Kidney glomerular epithelial cell (primary cell): Measurements from ENCODE around the gene GABRB2.
"Not testable (repeated sequence)": the region's sequence is repeated elsewhere in the genome, so short reads cannot be mapped to it uniquely, and the experiment has no call there.

Source experiments
- DNase-seq: peaks from one replicate; lab custom pipeline; 2025; lab: John Stamatoyannopoulos, UW

The GABRB2 gene

DNA sequence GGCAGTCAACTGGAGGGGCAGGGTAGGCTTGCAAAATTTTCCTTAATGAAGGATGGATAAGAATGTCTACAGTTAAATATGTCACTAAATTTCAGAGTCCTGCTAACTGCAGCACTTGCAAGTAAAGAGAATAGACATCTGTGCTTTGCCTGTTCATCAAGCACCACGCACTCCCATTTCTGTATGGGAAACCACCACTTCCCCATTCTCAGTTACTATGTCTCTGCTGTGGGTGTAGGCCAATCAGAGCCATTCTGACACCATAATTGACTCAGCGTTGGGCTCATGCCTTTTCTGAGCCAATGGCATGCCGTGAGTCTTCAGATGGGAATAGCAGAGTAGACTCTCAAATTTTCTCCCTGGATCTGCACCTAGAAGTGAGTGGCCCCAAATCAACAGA, 247.5 kb downstream of the GABRB2 start:
- no peak for DNase-seq

DNA sequence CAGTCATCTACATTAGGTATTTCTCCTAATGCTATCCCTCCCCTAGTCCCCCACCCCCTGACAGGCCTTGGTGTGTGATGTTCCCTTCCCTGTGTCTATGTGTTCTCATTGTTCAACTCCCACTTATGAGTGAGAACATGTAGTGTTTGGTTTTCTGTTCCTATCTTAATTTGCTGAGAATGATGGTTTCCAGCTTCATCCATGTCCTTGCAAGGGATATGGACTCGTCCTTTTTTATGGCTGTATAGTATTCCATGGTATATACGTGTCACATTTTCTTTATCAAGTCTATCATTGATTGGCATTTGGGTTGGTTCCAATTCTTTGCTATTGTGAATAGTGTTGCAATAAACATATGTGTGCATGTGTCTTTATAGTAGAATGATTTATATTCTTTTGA, 249.1 kb downstream of the GABRB2 start:
- DNase-seq = not testable (repeated sequence)

DNA sequence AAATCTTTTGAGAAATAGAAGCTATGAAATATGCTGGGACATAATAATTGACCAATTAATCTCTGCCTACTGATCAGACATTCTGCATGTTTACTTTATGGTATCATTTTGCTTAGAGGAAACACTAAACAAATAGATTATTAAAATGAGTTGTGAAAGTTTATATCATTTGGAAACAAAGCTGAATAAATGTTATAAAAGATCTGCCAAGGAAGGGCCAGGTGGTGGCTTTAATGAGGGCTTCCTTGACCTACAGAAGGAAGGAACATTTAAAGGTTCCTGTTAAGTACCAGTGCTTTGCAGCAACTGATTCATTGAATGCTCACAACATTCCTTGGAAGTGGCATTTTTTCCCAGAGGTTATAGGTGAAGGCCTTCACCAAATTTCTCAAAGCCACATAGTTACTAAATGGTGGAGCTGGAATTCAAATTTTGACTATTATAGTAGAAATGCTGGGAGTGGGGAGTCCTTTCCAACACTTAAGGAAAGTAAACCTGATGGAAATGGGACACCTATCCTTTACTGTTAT, 250.7 kb downstream of the GABRB2 start:
- no peak for DNase-seq

DNA sequence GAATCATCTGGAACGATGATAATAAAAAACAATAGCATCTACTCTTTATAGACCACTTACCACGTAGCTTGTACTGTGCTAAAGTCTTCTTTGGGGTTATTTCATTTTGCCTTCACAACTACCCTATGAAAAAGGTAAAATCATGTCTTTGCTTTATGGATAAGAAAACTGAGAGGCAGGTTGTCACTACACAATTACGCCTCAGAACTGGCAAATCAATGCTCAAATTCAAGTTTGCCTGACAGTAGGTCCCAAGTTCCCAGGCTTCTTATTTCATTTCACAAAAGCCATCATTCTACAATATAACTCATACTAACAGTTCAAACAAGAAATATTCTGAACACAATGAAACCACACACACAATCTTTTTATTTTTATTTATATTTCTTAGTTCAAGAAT, 258.5 kb downstream of the GABRB2 start:
- DNase-seq = no peak

DNA sequence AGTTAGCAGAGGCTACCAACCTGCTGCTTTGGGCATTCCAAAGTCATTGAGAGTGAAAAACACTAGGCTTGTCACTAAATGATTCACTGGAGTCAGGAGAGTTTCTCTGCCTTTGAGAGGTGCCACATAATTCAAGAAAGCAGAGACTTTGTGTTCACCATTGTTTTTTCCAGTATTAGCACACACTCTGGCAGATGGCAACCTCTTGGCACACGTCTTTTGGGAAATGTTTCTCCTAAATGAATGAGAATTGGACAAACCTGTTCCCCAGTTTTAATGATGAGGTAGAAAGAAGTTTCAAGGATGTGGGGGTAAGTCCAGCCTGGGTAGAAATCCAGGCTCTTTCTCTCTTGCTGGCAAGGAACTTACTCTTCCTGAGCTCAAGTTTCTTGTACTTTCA, 259.1 kb downstream of the GABRB2 start:
- no peak for DNase-seq

DNA sequence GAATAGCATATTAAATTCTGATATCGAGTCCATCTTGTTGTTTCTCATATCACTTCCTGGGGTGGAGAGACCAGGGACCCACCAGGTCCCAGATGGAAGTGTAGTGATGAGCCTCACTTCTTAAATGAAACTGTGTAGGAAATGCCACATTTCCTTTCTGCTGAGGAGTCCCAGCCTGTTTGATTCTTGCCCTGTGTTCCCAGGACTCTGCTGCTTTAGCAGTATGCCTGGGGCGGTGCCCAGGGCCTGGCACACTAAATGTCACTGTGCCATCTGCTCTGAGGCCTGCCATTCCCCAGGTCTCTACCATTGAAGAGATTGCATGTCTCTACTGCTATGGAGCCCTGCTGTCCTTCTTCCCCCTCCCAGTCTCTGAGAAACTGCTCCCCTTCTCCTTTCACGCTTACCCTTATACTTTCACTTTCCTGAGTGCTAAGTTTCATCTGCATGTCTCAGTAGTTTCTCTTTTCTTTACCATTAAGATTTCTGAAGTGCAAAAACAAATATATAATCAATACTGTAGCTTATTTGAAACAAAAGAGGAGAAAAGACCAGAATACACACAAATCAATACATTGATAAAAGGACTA, 260.4 kb downstream of the GABRB2 start:
- no peak for DNase-seq

DNA sequence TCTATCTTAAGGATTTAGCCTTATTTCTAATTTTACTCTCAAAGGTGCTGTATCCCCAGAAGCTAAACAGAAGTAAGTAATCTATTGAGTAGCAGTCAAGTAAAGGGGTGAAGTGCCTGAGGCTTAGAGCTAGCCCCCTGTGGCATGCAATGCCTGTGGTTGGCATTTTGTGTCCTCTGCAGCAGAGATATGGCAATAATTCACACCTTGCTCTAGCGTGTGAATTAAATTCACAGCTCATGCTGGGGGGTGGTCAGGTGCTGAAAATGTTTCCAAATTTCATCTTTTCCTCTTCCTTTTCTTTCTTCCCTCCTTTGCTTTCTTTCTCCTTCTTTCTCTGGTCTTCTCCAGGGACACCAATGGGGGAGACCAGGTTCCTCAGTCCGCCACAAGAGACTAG, 262.1 kb downstream of the GABRB2 start:
- no peak for DNase-seq

DNA sequence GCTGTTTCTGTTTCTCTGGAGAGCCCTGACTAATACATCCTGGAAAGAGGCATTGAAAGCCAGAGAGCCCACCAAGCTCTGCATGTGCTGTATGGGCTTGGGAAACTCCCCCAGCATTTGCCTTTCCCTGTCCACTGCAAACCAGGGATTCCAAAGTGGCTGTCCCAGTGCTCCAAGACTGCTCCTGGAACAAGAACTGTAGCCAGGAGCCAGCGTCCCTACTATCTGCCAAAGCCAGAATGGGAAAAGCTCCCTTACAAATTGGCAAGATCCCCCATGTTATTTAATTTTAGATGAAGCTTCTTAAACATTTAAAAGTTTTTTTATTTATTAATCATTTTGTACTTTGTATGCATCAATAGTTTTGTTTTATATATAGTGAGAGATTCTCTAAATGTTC, 263.2 kb downstream of the GABRB2 start:
- no peak for DNase-seq

DNA sequence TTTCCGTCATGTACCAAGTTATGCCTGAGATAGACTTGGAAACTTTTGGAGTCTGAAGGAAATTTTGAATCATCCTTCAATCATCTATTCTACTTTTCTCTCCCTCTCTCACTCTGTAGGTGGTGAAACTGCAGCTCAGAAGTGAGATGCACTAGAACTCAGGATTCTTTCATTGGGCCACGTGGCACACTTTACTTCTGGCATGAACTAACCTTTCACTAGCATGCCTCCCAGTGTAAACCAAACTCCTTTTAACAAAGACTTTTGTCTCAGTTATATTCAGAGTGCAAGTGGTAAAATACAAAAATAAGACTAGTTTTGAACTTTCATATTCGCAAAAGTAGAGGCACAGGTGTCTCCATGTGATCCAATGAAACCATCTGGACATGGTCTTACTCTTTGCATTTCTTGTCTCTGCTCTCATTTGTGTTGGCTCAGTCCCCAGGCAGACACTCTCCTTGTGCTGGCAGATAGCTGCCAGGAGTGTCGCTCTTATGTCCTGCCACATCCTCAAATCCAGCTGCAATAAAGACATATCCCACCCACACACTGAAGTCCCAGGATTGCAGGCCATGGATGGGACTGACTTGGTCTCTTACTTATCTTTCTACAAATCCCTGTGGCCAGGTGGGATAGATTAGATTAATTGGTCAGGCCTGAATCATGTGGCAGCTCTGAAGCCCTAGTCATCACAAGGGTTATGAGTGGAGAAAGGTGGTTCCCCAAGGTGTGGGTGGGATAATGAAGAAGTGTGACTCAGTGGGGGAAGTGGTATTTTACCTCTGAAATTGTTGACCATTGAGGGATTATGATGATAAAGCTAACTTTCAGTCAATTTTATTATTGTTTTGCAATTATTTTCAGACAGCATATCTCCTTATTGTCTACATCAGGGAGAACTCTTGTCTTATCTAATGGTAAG, 267.5 kb downstream of the GABRB2 start:
- no peak for DNase-seq

DNA sequence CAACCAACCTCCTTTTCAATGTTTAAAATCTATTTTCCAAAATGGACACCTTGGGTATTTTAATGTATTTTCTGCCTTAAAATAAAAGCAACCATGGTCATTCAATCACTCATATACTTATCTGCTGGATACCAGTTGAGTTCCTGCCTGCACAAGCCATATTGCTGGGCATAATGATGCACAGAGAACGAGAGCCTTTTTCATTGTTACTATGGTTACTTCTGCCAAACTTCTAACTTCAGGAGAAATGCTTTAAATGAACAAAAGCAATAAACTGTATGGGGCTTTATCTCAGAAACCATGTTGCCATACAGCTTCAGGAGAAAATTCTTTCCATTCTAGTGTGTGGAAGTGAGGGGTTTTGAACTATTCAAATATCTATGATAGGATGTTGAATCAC, 269.5 kb downstream of the GABRB2 start:
- no peak for DNase-seq

DNA sequence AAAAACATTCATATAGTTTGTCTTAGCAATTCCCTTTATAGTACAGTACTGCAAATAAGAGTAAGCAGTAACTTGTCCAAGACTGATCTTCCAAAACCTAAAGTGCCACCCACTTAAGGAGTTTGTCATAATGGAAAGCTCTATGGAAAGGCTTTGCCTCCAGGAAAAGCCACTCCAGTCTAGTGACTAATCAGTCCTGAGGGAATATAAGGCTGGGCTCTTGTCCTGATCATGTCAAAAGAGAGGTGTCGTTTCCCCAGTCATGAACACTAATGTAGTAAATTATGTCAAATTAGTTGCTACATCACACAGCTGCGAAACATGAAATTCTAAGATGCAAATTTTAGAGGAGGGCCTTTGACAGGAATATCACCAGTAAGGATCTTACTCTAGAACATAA, 271.6 kb downstream of the GABRB2 start:
- DNase-seq = no peak

DNA sequence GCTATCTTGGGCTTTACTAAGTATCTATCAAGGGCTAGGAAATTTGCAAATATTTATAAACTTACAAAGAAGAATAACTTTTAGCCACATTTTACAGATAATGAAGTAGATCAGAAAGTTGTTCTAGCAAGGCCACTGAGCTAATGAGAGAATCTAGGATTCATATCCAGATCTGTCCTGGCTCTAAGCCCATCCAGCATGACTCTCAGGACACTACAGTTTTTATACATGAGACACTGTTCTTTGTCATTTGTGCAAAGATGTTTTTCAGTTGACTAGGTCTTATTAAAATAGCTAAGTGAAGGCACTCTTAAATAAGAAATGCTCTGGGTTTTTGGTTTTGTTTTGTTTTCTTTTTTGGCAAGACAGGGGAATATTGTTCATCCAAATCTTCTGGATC, 273.1 kb downstream of the GABRB2 start:
- DNase-seq = no peak

DNA sequence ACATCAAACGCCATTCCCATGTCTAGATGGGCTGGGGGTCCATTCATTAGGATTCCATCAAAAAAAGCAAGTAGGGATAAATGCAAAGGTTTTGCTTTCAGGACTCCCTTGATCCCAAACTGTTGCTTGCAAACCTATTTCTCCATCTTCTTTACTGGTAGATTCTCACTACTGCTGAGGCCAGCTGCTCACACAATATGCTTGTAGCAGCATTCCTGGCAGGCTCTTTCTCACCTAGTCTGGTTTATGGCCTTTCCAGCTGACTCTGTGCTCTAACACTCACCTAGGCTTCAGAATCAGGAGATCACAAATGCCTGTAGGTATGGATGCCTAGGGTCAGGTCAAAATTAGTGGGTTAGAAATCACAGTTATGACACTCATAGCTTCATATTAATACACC, 274.7 kb downstream of the GABRB2 start:
- DNase-seq = no peak

DNA sequence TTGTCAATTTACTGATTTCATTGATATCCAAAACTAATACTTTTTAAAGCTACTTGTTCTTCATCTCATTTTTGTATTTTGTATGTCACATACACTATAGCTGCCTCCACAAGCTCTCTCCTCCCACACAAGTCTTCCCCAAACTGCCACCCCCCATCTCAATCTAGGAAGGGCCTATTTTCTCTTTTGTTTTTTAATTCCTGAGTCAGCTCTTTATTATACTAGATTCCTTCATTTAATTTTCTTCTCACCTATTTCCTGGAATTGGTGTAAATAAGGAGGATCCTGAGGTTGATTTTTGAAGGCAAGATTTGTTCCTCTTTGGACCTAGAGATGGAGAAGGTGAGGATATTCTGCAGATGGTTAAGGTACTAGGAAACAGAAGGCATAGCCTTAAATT, 277.4 kb downstream of the GABRB2 start:
- no peak for DNase-seq

DNA sequence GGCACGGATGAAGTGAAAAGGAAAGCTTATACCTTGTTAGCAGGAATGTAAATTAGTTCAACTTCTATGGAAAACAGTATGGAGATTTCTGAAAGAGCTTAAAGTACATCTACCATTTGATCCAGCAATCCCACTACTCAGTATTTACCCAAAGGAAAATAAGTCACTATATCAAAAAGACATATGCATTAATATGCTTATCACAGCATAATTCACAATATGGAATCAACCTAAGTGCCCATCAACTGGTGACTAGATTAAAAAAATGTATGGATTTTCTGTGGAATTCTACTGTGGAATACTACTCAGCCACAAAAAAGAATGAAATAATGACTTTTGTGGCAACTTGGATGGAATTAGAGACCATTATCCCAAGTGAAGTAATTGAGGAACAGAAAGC, 279.6 kb downstream of the GABRB2 start:
- DNase-seq = no peak

DNA sequence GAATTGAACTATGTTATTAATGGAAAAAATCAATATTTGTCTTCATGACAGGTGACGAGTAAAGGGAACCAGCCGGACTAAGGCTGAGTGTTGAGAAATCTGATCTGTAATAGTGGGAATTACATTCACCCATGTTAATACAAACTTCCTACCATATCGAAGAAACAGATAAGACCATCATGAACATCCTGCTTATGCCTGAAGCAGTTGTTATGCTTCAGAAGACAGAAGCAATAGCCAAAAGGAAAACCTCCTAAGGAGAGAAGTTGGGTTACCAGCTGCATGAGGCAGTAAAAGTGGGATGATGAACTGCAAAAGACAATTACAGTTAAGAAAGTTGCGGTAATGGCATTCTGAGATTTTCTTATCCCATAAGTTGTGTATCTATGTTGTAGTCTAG, 281.5 kb downstream of the GABRB2 start:
- DNase-seq = no peak

DNA sequence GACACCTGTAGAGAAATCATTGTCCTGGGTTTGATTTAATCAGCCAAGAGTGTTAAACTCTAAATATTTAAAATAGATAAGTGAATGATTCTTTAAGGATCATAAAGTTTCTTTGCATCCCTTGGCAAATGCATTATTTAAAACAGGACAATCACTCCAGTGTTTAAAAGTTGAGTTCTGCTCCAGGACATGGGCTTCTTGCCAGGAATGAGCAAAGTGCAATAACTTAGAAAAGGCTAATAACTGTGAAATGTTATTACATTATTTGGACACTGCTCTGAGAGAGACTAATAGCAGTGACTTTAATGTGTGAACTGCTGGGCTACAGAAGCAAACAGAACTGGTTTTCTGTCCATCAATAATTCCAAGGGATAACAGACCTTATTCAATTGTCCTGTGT, 283.3 kb downstream of the GABRB2 start:
- no peak for DNase-seq

DNA sequence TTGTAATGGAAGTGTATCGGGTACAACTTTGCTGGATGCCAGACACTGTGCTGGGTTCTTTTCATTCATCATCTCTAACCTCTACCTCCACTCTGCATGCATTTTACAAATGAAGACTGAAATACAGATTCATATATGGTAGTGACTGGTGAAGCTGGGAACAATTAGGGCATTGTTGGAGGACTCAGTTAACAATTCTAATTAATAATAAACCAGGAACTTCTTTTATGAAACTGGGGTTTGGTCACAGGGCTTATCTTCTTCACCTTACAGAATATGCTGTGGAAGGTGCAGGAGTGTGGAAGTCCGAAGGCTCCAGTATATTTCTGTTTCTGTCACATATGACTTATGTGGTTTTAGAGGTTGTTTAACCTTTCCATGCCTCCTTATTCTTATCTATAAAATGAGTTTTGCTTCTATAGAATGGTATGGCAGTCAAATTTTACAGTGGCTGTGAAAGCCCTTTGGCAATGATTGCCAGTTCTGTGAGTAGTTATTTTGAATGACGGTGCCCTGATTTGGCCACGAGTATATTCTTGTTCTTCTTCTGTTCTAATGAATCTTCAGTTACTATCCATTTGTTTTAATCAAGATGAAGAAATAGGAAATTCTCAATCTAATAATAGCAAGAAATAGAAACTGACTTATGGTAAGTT, 284.7 kb downstream of the GABRB2 start:
- no peak for DNase-seq

DNA sequence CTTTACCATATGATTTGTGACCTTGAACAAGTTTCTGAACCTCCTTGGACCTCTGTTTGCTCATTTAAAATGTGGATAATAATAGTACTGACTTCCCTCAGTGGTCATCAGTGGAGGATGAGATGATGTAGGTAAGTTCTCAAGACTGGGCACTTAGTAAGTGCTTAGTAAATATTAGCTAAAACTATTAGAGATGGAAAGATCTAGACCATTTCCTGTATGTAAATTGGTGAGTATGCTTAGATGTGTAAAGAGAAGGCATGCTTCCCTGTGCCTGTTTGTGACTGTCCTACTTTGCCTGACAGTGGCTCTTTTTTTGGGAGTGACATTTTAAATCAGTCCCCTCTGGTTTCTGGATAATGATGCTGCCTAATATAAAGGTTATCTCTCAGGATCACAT, 288.1 kb downstream of the GABRB2 start:
- no peak for DNase-seq

DNA sequence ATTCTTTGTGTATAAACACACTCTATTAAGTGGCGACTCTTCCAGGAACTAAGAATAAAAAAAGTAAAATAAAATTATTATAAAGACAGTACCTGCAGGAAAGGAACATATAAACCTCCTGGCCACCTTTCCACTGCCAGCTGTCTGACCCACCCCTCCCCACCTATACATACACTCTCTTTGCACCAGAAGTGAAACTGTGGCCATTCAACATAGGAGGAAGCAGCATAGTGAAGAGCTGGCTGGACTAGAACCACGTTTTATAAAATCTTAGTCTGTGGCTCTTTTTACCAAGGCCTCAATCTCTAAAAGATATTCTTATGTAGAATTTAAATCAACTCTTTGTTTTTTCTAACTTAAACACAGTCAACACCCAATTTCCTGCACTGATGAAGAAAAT, 289.6 kb downstream of the GABRB2 start:
- no peak for DNase-seq

DNA sequence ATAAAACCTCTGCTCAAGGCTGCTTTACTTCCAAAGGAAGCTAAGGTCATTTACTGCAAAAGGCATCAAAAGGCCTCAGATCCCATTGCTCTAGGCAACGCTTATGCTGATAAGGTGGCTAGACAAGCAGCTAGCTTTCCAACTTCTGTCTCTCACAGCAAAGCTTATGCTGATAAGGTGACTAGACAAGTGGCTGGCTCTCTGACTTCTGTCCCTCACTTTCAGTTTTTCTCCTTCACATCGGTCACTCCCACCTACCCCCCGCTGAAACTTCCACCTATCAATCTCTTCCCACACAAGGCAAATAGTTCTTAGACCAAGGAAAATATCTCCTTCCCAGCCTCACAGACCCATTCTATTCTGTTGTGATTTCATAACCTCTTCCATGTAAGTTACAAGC, 293.6 kb downstream of the GABRB2 start:
- DNase-seq = not testable (repeated sequence)

DNA sequence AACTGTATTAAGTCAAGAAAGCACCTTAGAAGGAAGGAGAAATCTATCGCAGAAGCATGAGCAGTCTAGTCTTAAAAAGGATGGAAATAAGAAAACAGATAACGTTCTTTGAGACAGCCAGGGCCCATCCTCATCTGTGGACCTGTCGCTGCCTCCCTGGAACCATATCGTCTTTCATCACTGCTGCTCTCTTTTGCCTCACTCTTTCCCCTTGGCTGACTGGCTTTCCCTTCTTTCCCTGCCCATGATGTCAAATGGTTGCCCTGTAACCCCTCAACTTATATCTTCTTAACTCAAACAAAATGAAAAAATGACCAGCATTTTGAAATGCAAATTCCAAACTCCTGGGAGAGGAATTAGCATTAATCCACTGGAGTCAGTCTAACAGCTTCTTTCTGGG, 299.8 kb downstream of the GABRB2 start:
- DNase-seq = no peak

DNA sequence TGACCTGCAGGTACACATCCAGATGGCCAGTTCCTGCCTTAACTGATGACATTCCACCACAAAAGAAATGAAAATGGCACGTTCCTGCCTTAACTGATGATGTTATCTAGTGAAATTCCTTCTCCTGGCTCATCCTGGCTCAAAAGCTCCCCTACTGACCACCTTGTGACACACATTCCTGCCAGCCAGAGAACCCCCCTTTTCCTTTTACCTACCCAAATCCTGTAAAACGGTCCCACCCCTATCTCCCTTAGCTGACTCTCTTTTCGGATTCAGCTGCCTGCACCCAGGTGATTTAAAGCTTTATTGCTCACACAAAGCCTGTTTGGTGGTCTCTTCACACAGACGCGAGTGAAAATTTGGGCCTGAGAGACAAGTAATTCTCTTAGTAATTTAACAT, 300.7 kb downstream of the GABRB2 start:
- not testable (repeated sequence) for DNase-seq
